OCI-LY7 (cell line): Measurements from ENCODE around the gene GM2A. TPM values are rescaled to one million over a fixed set of nuclear protein-coding genes. Genes with fewer than 3 reads are reported as not detected.

Experiments
- BruUV-seq: library from RNA; stranded (reverse); fragments of 400-500 nt; replicated peaks from 2 replicates; lab custom pipeline; 2021; lab: Mats Ljungman, UMichigan
- CTCF ChIA-PET: fragments of 300-600 bp; sonication (Branson Sonifier 250); formaldehyde crosslinking; loops from one replicate; lab custom pipeline; 2022; ENCODE audit warnings: antibody characterized with exemption; ENCODE audit not compliant: unreplicated experiment; lab: Charles Lee
- POLR2A ChIA-PET: fragments of 300-600 bp; sonication (Branson Sonifier 250); formaldehyde crosslinking; loops from one replicate; lab custom pipeline; 2022; ENCODE audit warnings: antibody characterized with exemption; lab: Charles Lee
- DNase-seq: peaks from one replicate; pipeline ENCODE4 v3.0.0-alpha.2; 2015; ENCODE audit warnings: low spot score
- H2AFZ ChIP-seq: fragments of 200-600 bp; sonication (generic), shearing (Covaris generic); 2 replicates; pipeline ENCODE4 v1.6.1; 2014; ENCODE audit warnings: mild to moderate bottlenecking, antibody characterized with exemption, low read length, moderate library complexity
- H3K27ac ChIP-seq: fragments of 200-600 bp; sonication (generic); 2 replicates; pipeline ENCODE4 v1.5.1; 2014; ENCODE audit warnings: mixed run types, low read depth, mild to moderate bottlenecking, moderate library complexity, low read length, inconsistent platforms; ENCODE audit not compliant: poor library complexity, severe bottlenecking
- H3K36me3 ChIP-seq: fragments of 200-600 bp; sonication (generic); 2 replicates; pipeline ENCODE4 v1.6.1; 2014; ENCODE audit warnings: mild to moderate bottlenecking, antibody characterized with exemption, low read length, moderate library complexity, mixed read lengths; ENCODE audit not compliant: insufficient read depth
- H3K4me1 ChIP-seq: fragments of 200-600 bp; sonication (generic); 2 replicates; pipeline ENCODE4 v1.5.1; 2014; ENCODE audit warnings: mild to moderate bottlenecking, low read length; ENCODE audit not compliant: insufficient read depth, poor library complexity, severe bottlenecking
- H3K4me2 ChIP-seq: fragments of 200-600 bp; sonication (generic); 2 replicates; pipeline ENCODE4 v1.6.1; 2014; ENCODE audit warnings: mild to moderate bottlenecking, low read length
- H3K4me3 ChIP-seq: fragments of 200-600 bp; sonication (generic); 2 replicates; pipeline ENCODE4 v1.5.1; 2014; ENCODE audit warnings: mild to moderate bottlenecking, low read depth, low read length; ENCODE audit not compliant: poor library complexity, severe bottlenecking
- H3K79me2 ChIP-seq: fragments of 200-600 bp; sonication (generic); 2 replicates; pipeline ENCODE4 v1.6.1; 2016; ENCODE audit warnings: low read depth, mild to moderate bottlenecking, low read length, moderate library complexity, mixed read lengths; ENCODE audit not compliant: insufficient read depth
- H3K9me2 ChIP-seq: fragments of 200-600 bp; sonication (generic); 2 replicates; pipeline ENCODE4 v1.6.1; 2016; ENCODE audit warnings: mild to moderate bottlenecking, low read length, mixed read lengths; ENCODE audit not compliant: insufficient read depth
- H3K9me3 ChIP-seq: fragments of 200-600 bp; sonication (generic); 2 replicates; pipeline ENCODE4 v1.6.1; 2014; ENCODE audit warnings: mild to moderate bottlenecking, mixed run types, low read length, mixed read lengths
- H4K20me1 ChIP-seq: fragments of 200-600 bp; sonication (generic); 2 replicates; pipeline ENCODE4 v1.6.1; 2014; ENCODE audit warnings: mild to moderate bottlenecking, antibody characterized with exemption, low read length, moderate library complexity, mixed read lengths; ENCODE audit not compliant: insufficient read depth
- CTCF ChIP-seq: fragments of 200-600 bp; sonication (generic); conservative IDR thresholded peaks from 2 replicates; pipeline ENCODE4 v1.5.1; 2014; ENCODE audit warnings: mild to moderate bottlenecking, antibody characterized with exemption, low read length, moderate library complexity, mixed read lengths
- EZH2phosphoT487 ChIP-seq: fragments of 200-600 bp; sonication (generic); IDR thresholded peaks from 2 replicates; pipeline ENCODE4 v1.6.1; 2018; ENCODE audit warnings: low read depth, borderline replicate concordance, mild to moderate bottlenecking, mixed run types, antibody characterized with exemption, low read length, moderate library complexity, mixed read lengths
- intact Hi-C: fragments of 100-400 bp; cut with micrococcal nuclease; formaldehyde crosslinking; loops from one replicate; pipeline ENCODE4 v1.10.0; 2022; ENCODE audit not compliant: unreplicated experiment
- total RNA-seq, 2 experiments: library from RNA; depleted of rRNA in 1 of 2; stranded (reverse); fragments of >200 nt in 1 of 2; shearing (Covaris generic) in 1 of 2; gene quantifications; 2 replicates each; pipeline ENCODE4 v1.2.3, GENCODE V29; 2014 to 2022

Gene GM2A
- total RNA-seq, 2 experiments from 2014 or later = 52.4 to 64.5 TPM

DNA sequence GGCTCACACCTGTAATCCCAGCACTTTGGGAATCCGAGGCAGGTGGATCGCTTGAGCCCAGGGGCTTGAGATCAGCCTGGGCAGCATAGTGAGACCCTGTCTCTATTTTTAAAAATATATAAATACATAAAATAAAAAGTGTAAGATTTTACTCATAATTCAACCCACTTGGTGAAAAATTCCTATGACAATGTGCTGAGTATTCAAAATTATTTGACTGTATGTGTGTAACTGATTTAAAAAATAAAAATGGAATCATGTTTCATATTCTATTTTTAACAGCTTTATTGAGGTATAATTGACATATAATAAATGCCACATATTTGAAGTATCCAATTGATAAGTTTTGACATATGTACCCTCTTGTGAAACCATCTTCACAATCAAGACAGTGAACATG is 22.8 kb downstream of the GM2A start:
- ChIA-PET CTCF (no interaction called here), POLR2A (interaction anchor here (0.7 to 1.0 kb wide), 2 partner anchors 46 to 108 kb away, joined by 3 to 4 read pairs; no protein-coding TSS in a partner anchor)
- no peaks in the 10 kb centered on the region for H3K9me2 ChIP-seq
- H3K9me3 ChIP-seq = no peaks in the 10 kb centered on the region
- no peak overlapping the region for H2AFZ ChIP-seq
- TF ChIP-seq CTCF (no peak), EZH2phosphoT487 (no peak)
- H4K20me1 ChIP-seq = no peaks in the 10 kb centered on the region
- H3K4me2 ChIP-seq = no peak overlapping the region
- DNase-seq = no peak
- peaks cover 8% of the 10 kb centered on the region for H3K36me3 ChIP-seq
- no peaks in the 10 kb centered on the region for H3K79me2 ChIP-seq
- H3K4me1 ChIP-seq = no peaks in the 10 kb centered on the region
- intact Hi-C loops = no loop called here
- no peak overlapping the region for H3K4me3 ChIP-seq
- no peak overlapping the region for H3K27ac ChIP-seq
- BruUV-seq = no TSS peak

DNA sequence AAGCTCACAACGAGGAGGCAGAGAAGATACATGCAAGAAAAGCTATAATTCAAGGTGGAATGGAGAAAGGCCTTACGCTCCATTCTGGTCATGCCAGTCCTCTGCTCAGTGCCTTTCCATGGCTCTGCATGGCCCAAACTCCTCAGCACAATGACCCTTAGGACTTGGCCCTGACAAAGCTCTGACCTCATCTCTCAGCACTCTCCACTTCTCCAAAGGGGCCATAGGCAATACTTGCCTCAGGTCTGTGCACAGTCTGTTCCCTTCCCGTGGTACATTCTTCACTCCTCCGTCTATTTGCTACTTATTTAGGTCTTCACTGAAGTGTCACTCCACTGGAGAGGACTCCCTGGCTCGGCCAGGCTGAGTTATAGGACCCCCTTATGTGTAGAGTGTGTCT is 25.9 kb downstream of the GM2A start:
- no peaks in the 10 kb centered on the region for H3K9me2 ChIP-seq
- no peaks in the 10 kb centered on the region for H3K4me1 ChIP-seq
- DNase-seq = no peak
- H3K4me3 ChIP-seq = no peak overlapping the region
- no peaks in the 10 kb centered on the region for H3K79me2 ChIP-seq
- no peaks in the 10 kb centered on the region for H3K9me3 ChIP-seq
- intact Hi-C loops = no loop called here
- H3K4me2 ChIP-seq = no peak overlapping the region
- CTCF ChIA-PET = no interaction called here
- POLR2A ChIA-PET = no interaction called here
- BruUV-seq = no TSS peak
- no peak for TF ChIP-seq EZH2phosphoT487
- TF ChIP-seq CTCF = no peak
- H4K20me1 ChIP-seq = no peaks in the 10 kb centered on the region
- H3K36me3 ChIP-seq = no peaks in the 10 kb centered on the region
- no peak overlapping the region for H2AFZ ChIP-seq
- no peak overlapping the region for H3K27ac ChIP-seq

- H4K20me1 ChIP-seq = no peaks in the 10 kb centered on the region
- no TSS peak for BruUV-seq
- intact Hi-C loops = no loop called here
- H3K27ac ChIP-seq = no peak overlapping the region
- ChIA-PET POLR2A (interaction anchor here (0.6 kb wide), 1 partner anchor 623 kb away, joined by 3 read pairs; no protein-coding TSS in a partner anchor), CTCF (no interaction called here)
- no peaks in the 10 kb centered on the region for H3K79me2 ChIP-seq
- H3K36me3 ChIP-seq = no peaks in the 10 kb centered on the region
- H3K4me2 ChIP-seq = no peak overlapping the region
- DNase-seq = no peak
- no peak overlapping the region for H2AFZ ChIP-seq
- no peak overlapping the region for H3K4me3 ChIP-seq
- H3K4me1 ChIP-seq = no peaks in the 10 kb centered on the region
- no peaks in the 10 kb centered on the region for H3K9me3 ChIP-seq
- H3K9me2 ChIP-seq = no peaks in the 10 kb centered on the region
- TF ChIP-seq CTCF (no peak), EZH2phosphoT487 (no peak)
Measured at GRCh38 chr5:151280443-151280842, 27.5 kb downstream of the GM2A start.
